GM23338 (cell line): ENCODE data around the gene PLPP7. TPM values are rescaled to one million over a fixed set of nuclear protein-coding genes. Genes with fewer than 3 reads are reported as not detected.
"Not testable (repeated sequence)": the region's sequence is repeated elsewhere in the genome, so short reads cannot be mapped to it uniquely, and the experiment has no call there.

Experiments used
- ATAC-seq: fragments of 200-7000 bp; cut with Tn5 transposase; 3 replicates; pipeline ENCODE4 v1.9.1; 2020
- DNase-seq: peaks from one replicate; pipeline ENCODE4 v3.0.0-alpha.2; 2015; ENCODE audit warnings: low spot score
- H2AFZ ChIP-seq: fragments of 200-600 bp; sonication (generic); 2 replicates; pipeline ENCODE4 v1.8.0; 2016; ENCODE audit warnings: antibody characterized with exemption, mild to moderate bottlenecking, moderate library complexity
- H3F3A ChIP-seq: fragments of 200-600 bp; sonication (generic); replicated peaks from 2 replicates; pipeline ENCODE4 v1.8.0; 2017; ENCODE audit warnings: antibody characterized with exemption, mixed run types, low read depth
- H3K27ac ChIP-seq: fragments of 200-600 bp; sonication (generic); 2 replicates; pipeline ENCODE4 v1.6.1; 2016; ENCODE audit warnings: low read depth
- H3K27me3 ChIP-seq: fragments of 200-600 bp; sonication (generic); 2 replicates; pipeline ENCODE4 v1.8.0; 2016; ENCODE audit warnings: mild to moderate bottlenecking, mixed run types, moderate library complexity; ENCODE audit not compliant: insufficient read depth
- H3K36me3 ChIP-seq: fragments of 200-600 bp; sonication (generic); 2 replicates; pipeline ENCODE4 v1.8.0; 2016; ENCODE audit warnings: mild to moderate bottlenecking; ENCODE audit not compliant: insufficient read depth
- H3K4me1 ChIP-seq: fragments of 200-600 bp; sonication (generic); 2 replicates; pipeline ENCODE4 v1.8.0; 2016; ENCODE audit warnings: mild to moderate bottlenecking, moderate library complexity; ENCODE audit not compliant: insufficient read depth
- H3K4me2 ChIP-seq: fragments of 200-600 bp; sonication (generic); 2 replicates; pipeline ENCODE4 v1.7.1; 2017; ENCODE audit warnings: mixed run types
- H3K4me3 ChIP-seq: fragments of 200-600 bp; sonication (generic); 2 replicates; pipeline ENCODE4 v1.6.1; 2016; ENCODE audit warnings: mixed run types
- H3K79me2 ChIP-seq: fragments of 200-600 bp; sonication (generic); replicated peaks from 2 replicates; pipeline ENCODE4 v1.8.0; 2017; ENCODE audit warnings: mild to moderate bottlenecking; ENCODE audit not compliant: insufficient read depth
- H3K9me2 ChIP-seq: fragments of 200-600 bp; sonication (generic); 2 replicates; pipeline ENCODE4 v1.8.0; 2017; ENCODE audit not compliant: insufficient read depth
- H4K20me1 ChIP-seq: fragments of 200-600 bp; sonication (generic); replicated peaks from 2 replicates; pipeline ENCODE4 v1.8.0; 2017; ENCODE audit warnings: mild to moderate bottlenecking; ENCODE audit not compliant: insufficient read depth
- H3K27ac Mint-ChIP-seq: 2 replicates; pipeline ENCODE4 v1.8.0; 2020; ENCODE audit warnings: inconsistent platforms, mild to moderate bottlenecking, moderate library complexity, mixed read lengths
- H3K27me3 Mint-ChIP-seq: 3 replicates; pipeline ENCODE4 v1.8.0; 2022; ENCODE audit warnings: low read depth, mild to moderate bottlenecking, moderate library complexity, mixed read lengths, inconsistent platforms; ENCODE audit not compliant: insufficient read depth, poor library complexity
- H3K36me3 Mint-ChIP-seq: 3 replicates; pipeline ENCODE4 v1.8.0; 2021; ENCODE audit warnings: low read depth, mild to moderate bottlenecking, inconsistent platforms, moderate library complexity, mixed read lengths
- H3K4me1 Mint-ChIP-seq: 3 replicates; pipeline ENCODE4 v1.8.0; 2020; ENCODE audit warnings: mild to moderate bottlenecking, inconsistent platforms, mixed read lengths
- H3K4me3 Mint-ChIP-seq: 3 replicates; pipeline ENCODE4 v1.8.0; 2021; ENCODE audit warnings: moderate library complexity, mild to moderate bottlenecking, inconsistent platforms, mixed read lengths
- H3K9me3 Mint-ChIP-seq: 3 replicates; pipeline ENCODE4 v1.8.0; 2020; ENCODE audit warnings: moderate library complexity, mild to moderate bottlenecking, inconsistent platforms, mixed read lengths
- CTCF ChIP-seq, 2 experiments: fragments of 200-600 bp in 1 of 2; sonication (generic) in 1 of 2; conservative IDR thresholded peaks; 2 replicates each; pipeline versions ENCODE4 v1.5.1 to v1.6.1; 2016 to 2017; ENCODE audit warnings: antibody characterized with exemption in 2 of 2, low read depth in 2 of 2, mild to moderate bottlenecking in 2 of 2, moderate library complexity in 1 of 2
- EZH2 ChIP-seq: fragments of 200-600 bp; sonication (generic); IDR thresholded peaks from one replicate; pipeline ENCODE4 v1.8.0; 2017; ENCODE audit warnings: antibody characterized with exemption, mild to moderate bottlenecking, low read depth; ENCODE audit not compliant: unreplicated experiment
- NANOG ChIP-seq: IDR thresholded peaks from 2 replicates; pipeline ENCODE4 v1.6.1; 2016; ENCODE audit warnings: antibody characterized with exemption, borderline replicate concordance
- POLR2AphosphoS5 ChIP-seq: IDR thresholded peaks from 2 replicates; pipeline ENCODE4 v1.6.1; 2016; ENCODE audit warnings: antibody characterized with exemption, low read depth
- ZNF114 ChIP-seq: fragments of 250-450 bp; sonication (Bioruptor Pico); IDR thresholded peaks from 2 replicates; pipeline ENCODE4 v1.5.0; 2020; ENCODE audit warnings: mild to moderate bottlenecking, moderate library complexity
- ZNF462 ChIP-seq: fragments of 250-450 bp; sonication (Bioruptor Pico); IDR thresholded peaks from 2 replicates; pipeline ENCODE4 v1.5.0; 2020; ENCODE audit warnings: mild to moderate bottlenecking, moderate library complexity
- polyA plus RNA-seq: library from polyadenylated mRNA; unstranded; fragments of >200 nt; fragmentation: Nextera tagmentation; extraction: Ambion mirVana; gene quantifications from 2 replicates; pipeline ENCODE4 v1.2.1, GENCODE V29; 2016
- total RNA-seq: library from RNA; depleted of rRNA; stranded (reverse); fragments of >200 nt; shearing (Covaris generic); gene quantifications from 2 replicates; pipeline ENCODE4 v1.2.3, GENCODE V29; 2014

The PLPP7 gene
- total and polyA plus RNA-seq, 2 experiments from 2014 or later = 1.6 to 2.4 TPM

- TF ChIP-seq ZNF462 (CRISPR knock-in tag) (peak; percentile 83), ZNF114 (CRISPR knock-in tag) (peak; percentile 59; the same call in 1 of the 2 replicates), EZH2 (no peak), CTCF (conservative IDR thresholded peaks at IDR 0.05; ENCODE audit: low read depth in 2 of 2) (0 out of 4 replicates have a peak, but pooled peaks of 1 of the 2 experiments have one; percentile 7), POLR2AphosphoS5 (no peak), NANOG (no peak)
Measured at GRCh38 chr9:131330814-131331600, 41.5 kb downstream of the PLPP7 start (continued).

GRCh38 chr9:131331996-131332395, 42.5 kb downstream of the PLPP7 start:
- not testable (repeated sequence) for DNase-seq, H3K4me2 ChIP-seq, H3K9me2 ChIP-seq, H3K27ac ChIP-seq, H3K36me3 Mint-ChIP-seq, H3K9me3 Mint-ChIP-seq, H3K79me2 ChIP-seq, H4K20me1 ChIP-seq, ATAC-seq, H3K4me3 ChIP-seq, H3K36me3 ChIP-seq, H3K27ac Mint-ChIP-seq, H3K4me3 Mint-ChIP-seq, H2AFZ ChIP-seq, H3K27me3 ChIP-seq, H3F3A ChIP-seq
- H3K27me3 Mint-ChIP-seq = peaks cover 24% of the 10 kb centered on the region
- H3K4me1 Mint-ChIP-seq = peaks cover 30% of the 10 kb centered on the region
- H3K4me1 ChIP-seq = peaks cover 12% of the 10 kb centered on the region
